GM19467 (cell line): Measurements from ENCODE around the gene PSAT1.
A peak's percentile ranks its signal among the peaks of the same experiment; 100 is the strongest.
"Not testable (repeated sequence)": the region's sequence is repeated elsewhere in the genome, so short reads cannot be mapped to it uniquely, and the experiment has no call there.

Experiments
- ATAC-seq: cut with Tn5 transposase; IDR thresholded peaks from one replicate; pipeline ENCODE4 v1.9.1; 2021; ENCODE audit warnings: mild to moderate bottlenecking, moderate library complexity; ENCODE audit not compliant: unreplicated experiment

The PSAT1 gene

GRCh38 chr9:78296893-78297671 is at the start of gene PSAT1:
PSAT1 (plus strand) TSS chr9:78297125; CDS start chr9:78297211, 86 bp downstream.
- ATAC-seq: peak; percentile 98

- no peak for ATAC-seq
These were observed 48.3 kb upstream of the PSAT1 start for GRCh38 chr9:78248635-78249034.

GRCh38 chr9:78249542-78249941 is 47.4 kb upstream of the PSAT1 start:
- ATAC-seq: no peak

GRCh38 chr9:78252616-78253015 is 44.3 kb upstream of the PSAT1 start:
- ATAC-seq: no peak

- ATAC-seq: no peak
These were observed 43.6 kb upstream of the PSAT1 start for GRCh38 chr9:78253285-78253684.

- ATAC-seq: no peak
These were observed 35.4 kb upstream of the PSAT1 start for GRCh38 chr9:78261403-78262001.

GRCh38 chr9:78262655-78263054 is 34.3 kb upstream of the PSAT1 start:
- ATAC-seq: no peak

GRCh38 chr9:78267889-78268288 is 29.0 kb upstream of the PSAT1 start:
- no peak for ATAC-seq

GRCh38 chr9:78269784-78270183 is 27.1 kb upstream of the PSAT1 start:
- no peak for ATAC-seq

GRCh38 chr9:78272307-78272706 is 24.6 kb upstream of the PSAT1 start:
- no peak for ATAC-seq

GRCh38 chr9:78273761-78274160 is 23.2 kb upstream of the PSAT1 start:
- no peak for ATAC-seq

- ATAC-seq: no peak
These were observed 18.6 kb upstream of the PSAT1 start for GRCh38 chr9:78278177-78278777.

GRCh38 chr9:78278801-78279200 is 18.1 kb upstream of the PSAT1 start:
- no peak for ATAC-seq

- ATAC-seq: no peak
These were observed 15.8 kb upstream of the PSAT1 start for GRCh38 chr9:78280982-78281668.

- not testable (repeated sequence) for ATAC-seq
These were observed 12.7 kb upstream of the PSAT1 start for GRCh38 chr9:78284181-78284580.

GRCh38 chr9:78286125-78286524 is 10.8 kb upstream of the PSAT1 start:
- ATAC-seq: no peak

- no peak for ATAC-seq
These were observed 10.0 kb upstream of the PSAT1 start for GRCh38 chr9:78286946-78287388.

GRCh38 chr9:78288214-78288892 is 8.6 kb upstream of the PSAT1 start:
- no peak for ATAC-seq

- ATAC-seq: no peak
These were observed 7.5 kb upstream of the PSAT1 start for GRCh38 chr9:78289474-78289873.

GRCh38 chr9:78291240-78291925 is 5.5 kb upstream of the PSAT1 start:
- no peak for ATAC-seq
